DOHH2 (cell line): ENCODE results near the gene FRAS1.

ENCODE experiments used
- CTCF ChIP-seq: fragments of 200-600 bp; sonication (generic); IDR thresholded peaks from one replicate; pipeline ENCODE4 v1.5.1; 2014; ENCODE audit warnings: antibody characterized with exemption, mild to moderate bottlenecking, low read depth, low read length; ENCODE audit not compliant: poor library complexity, severe bottlenecking
- EZH2phosphoT487 ChIP-seq: fragments of 200-600 bp; sonication (generic); IDR thresholded peaks from 2 replicates; pipeline ENCODE4 v1.6.1; 2017; ENCODE audit warnings: borderline replicate concordance, mild to moderate bottlenecking, antibody characterized with exemption, low read length, moderate library complexity, mixed read lengths

DNA sequence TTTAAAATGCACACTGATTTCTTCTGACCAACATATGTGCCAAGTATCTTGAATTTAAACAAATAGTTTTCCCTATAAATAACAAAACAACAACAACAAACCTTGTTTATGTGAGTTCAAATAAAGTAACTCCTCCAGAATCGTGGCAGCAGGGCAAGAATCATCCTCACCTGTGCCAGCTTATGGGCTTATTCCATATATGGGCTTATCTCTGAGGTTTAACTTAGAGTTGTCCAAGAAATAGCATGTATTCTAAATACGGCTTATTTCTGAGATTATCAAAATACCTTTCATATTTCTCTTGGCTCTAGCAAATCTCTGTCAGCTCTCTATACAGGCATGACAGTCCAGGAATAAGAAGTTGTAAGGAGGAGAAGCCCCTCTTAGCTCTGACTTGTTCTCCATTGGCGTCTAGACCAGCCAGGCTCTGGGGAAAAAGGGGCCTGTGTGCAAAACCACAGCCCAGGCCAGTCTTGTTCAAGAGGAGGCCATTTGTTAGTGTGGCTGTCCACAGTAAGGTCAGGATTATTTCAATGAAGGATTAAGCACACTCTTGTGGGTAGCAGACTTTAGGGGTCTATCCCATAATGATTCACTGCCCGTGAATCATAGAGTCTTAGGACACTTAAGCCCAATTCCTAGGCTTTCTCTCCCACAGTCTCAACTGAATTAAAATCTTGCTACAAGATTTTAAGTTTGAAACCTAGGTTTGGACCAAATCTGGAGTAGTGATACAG is 63.2 kb downstream of the FRAS1 start:
- TF ChIP-seq CTCF (no peak), EZH2phosphoT487 (no peak)
